ENCODE data around the gene TP53I3.
A peak's percentile ranks its signal among the peaks of the same experiment; 100 is the strongest.

Gene TP53I3

DNA sequence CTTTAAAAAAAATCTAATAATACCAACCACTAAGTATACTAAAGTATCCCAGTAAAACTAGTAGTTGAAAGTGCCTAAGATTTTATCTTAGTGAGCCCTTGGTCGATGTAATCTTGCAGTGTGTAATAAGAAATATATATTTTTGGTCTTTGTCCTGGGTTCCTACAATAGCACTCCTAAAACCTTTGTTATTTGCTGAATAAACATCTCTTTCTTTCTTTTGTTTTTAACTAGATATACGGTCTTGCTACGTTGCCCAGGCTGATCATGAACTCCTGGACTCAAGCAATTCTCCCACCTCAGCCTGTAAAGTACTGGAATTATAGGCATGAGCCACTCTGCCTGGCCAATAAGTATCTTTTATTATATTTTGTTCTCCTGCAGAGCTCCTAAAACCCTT lies 2.4 kb upstream of the TP53I3 start:
- no peak for TF ChIP-seq POLR2A (IDR thresholded peaks at IDR 0.05; ENCODE audit: extremely low read depth, insufficient read length)
- TF ChIP-seq, protein P1, sequence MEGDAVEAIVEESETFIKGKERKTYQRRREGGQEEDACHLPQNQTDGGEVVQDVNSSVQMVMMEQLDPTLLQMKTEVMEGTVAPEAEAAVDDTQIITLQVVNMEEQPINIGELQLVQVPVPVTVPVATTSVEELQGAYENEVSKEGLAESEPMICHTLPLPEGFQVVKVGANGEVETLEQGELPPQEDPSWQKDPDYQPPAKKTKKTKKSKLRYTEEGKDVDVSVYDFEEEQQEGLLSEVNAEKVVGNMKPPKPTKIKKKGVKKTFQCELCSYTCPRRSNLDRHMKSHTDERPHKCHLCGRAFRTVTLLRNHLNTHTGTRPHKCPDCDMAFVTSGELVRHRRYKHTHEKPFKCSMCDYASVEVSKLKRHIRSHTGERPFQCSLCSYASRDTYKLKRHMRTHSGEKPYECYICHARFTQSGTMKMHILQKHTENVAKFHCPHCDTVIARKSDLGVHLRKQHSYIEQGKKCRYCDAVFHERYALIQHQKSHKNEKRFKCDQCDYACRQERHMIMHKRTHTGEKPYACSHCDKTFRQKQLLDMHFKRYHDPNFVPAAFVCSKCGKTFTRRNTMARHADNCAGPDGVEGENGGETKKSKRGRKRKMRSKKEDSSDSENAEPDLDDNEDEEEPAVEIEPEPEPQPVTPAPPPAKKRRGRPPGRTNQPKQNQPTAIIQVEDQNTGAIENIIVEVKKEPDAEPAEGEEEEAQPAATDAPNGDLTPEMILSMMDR (IDR thresholded peaks at IDR 0.05; ENCODE audit: low read depth, low read length): no peak
- TF ChIP-seq, protein P2, sequence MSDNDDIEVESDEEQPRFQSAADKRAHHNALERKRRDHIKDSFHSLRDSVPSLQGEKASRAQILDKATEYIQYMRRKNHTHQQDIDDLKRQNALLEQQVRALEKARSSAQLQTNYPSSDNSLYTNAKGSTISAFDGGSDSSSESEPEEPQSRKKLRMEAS (IDR thresholded peaks at IDR 0.05; ENCODE audit: low read depth, low read length): no peak
- TF ChIP-seq MYC (IDR thresholded peaks at IDR 0.05; ENCODE audit: low read depth, low read length): no peak
- no peak overlapping the region for H3K4me3 ChIP-seq (ENCODE audit: low read depth, low read length)
- DNase-seq (ENCODE audit: low read depth): no peak

- DNase-seq (ENCODE audit: low read depth): no peak
- no peak overlapping the region for H3K4me3 ChIP-seq (ENCODE audit: low read depth, low read length)
- TF ChIP-seq, protein P2 (IDR thresholded peaks at IDR 0.05; ENCODE audit: low read depth, low read length): no peak
- TF ChIP-seq MYC (IDR thresholded peaks at IDR 0.05; ENCODE audit: low read depth, low read length) (no peak), POLR2A (IDR thresholded peaks at IDR 0.05; ENCODE audit: extremely low read depth, insufficient read length) (no peak)
These were observed 1.6 kb upstream of the TP53I3 start for GRCh38 chr2:24086241-24086640.

GRCh38 chr2:24085200-24085489 lies 511 bp upstream of the TP53I3 start:
- DNase-seq (ENCODE audit: low read depth): no peak
- H3K4me3 ChIP-seq (ENCODE audit: low read depth, low read length): no peak overlapping the region
- TF ChIP-seq POLR2A (IDR thresholded peaks at IDR 0.05; ENCODE audit: extremely low read depth, insufficient read length) (no peak), MYC (IDR thresholded peaks at IDR 0.05; ENCODE audit: low read depth, low read length) (no peak)
- TF ChIP-seq, protein P1 (IDR thresholded peaks at IDR 0.05; ENCODE audit: low read depth, low read length): no peak
- TF ChIP-seq, protein P2 (IDR thresholded peaks at IDR 0.05; ENCODE audit: low read depth, low read length): no peak

DNA sequence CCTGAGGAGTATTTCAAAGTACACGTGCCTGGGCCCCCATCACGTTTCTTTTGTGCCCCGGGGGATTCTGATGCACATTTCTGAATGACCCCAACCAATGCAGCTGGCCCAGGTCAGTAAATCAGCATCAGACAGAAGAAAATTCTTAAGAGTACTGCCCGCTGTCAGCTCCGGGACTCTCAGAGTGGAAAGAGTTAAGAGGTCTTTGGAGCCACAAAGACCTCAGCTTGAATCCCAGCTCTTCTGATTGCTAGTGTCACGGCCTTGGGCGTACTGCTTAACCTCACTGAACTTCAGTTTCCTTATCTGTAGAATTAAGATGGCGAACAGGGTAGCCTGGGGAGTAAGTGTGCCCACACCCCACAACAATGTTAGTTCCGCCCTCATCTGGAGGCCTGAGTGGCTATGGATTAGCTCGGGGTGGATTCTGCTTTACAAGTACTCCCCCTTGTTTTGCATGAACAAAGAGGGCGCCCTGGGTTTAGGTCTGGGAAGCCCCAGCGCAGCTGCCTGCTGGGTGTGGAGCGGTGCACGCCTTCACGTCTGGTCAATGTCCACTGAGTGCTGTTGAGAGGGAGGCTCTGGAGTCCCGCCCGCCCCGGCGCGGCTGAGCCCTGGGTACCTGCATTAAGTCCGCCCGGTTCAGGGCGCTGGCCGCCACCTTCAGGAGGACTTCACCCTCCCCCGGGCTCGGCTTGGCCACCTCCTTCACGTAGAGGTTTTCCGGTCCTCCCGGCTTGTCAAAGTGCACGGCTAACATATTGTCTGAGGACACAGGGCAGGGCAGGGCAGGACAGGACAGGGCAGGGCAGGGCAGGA lies 858 bp downstream of the TP53I3 start:
- peak; percentile 30 for DNase-seq (ENCODE audit: low read depth)
- no peak overlapping the region for H3K4me3 ChIP-seq (ENCODE audit: low read depth, low read length)
- no peak for TF ChIP-seq MYC (IDR thresholded peaks at IDR 0.05; ENCODE audit: low read depth, low read length)
- TF ChIP-seq, protein P2 (IDR thresholded peaks at IDR 0.05; ENCODE audit: low read depth, low read length): no peak
- TF ChIP-seq POLR2A (IDR thresholded peaks at IDR 0.05; ENCODE audit: extremely low read depth, insufficient read length): no peak
- TF ChIP-seq, protein P1 (IDR thresholded peaks at IDR 0.05; ENCODE audit: low read depth, low read length): no peak

DNA sequence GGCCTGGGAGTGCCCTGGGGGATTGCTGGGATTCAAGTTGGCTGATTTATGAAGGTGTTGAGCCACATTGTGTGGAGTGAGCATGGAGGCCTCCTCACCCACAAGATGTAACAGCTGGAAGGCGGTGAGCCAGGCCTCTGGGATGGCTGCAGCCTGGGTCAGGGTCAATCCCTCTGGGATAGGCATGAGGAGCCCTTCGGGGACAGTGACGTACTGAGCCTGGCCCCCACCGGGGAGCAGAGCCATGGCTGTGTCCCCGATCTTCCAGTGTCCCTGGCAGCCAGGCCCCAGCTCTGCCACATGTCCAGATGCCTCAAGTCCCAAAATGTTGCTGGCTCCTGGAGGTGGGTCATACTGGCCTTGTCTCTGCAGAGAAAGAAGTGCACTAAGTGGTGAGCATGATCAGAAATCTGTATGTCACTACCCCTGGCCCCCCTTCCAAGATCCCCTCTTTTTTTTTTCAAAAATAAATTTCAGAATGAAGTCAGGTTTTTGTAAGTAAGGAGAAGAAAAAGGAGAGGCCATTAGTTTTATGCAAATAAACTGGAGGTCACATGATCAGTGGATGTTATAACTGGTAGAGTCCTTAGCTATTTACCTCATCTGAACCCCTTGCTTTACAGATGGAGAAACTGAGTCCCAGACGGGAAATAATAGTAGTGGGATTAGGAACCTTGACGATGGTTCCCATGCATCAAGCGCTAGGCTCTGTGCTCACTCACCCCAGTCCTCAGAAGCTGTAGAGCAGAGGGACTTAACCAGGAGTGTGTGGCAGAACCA lies 1.7 kb downstream of the TP53I3 start:
- DNase-seq (ENCODE audit: low read depth): no peak
- TF ChIP-seq POLR2A (IDR thresholded peaks at IDR 0.05; ENCODE audit: extremely low read depth, insufficient read length) (no peak), MYC (IDR thresholded peaks at IDR 0.05; ENCODE audit: low read depth, low read length) (no peak)
- TF ChIP-seq, protein P2 (IDR thresholded peaks at IDR 0.05; ENCODE audit: low read depth, low read length): no peak
- TF ChIP-seq, protein P1 (IDR thresholded peaks at IDR 0.05; ENCODE audit: low read depth, low read length): no peak
- no peak overlapping the region for H3K4me3 ChIP-seq (ENCODE audit: low read depth, low read length)

DNA sequence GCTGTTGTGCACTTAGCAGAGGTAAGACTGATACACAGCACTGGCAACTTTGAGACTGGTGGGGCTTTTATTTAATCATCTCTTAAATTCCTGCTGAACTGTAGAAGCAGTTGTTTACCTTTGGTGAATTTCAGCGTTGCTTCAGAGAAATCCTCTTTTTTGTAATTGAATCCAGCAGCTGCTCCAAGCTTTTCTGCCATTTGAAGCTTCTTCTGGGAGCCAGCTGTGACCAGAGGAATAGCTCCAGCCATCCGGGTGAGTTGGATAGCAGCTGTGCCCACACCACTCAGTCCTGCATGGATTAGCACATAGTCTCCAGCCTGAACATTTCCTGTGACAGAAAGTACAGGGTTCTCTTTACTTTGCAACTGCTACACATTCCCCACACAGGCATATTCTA lies 3.9 kb downstream of the TP53I3 start:
- DNase-seq (ENCODE audit: low read depth): no peak
- TF ChIP-seq, protein P1 (IDR thresholded peaks at IDR 0.05; ENCODE audit: low read depth, low read length): no peak
- TF ChIP-seq MYC (IDR thresholded peaks at IDR 0.05; ENCODE audit: low read depth, low read length): no peak
- TF ChIP-seq POLR2A (IDR thresholded peaks at IDR 0.05; ENCODE audit: extremely low read depth, insufficient read length): no peak
- no peak overlapping the region for H3K4me3 ChIP-seq (ENCODE audit: low read depth, low read length)

Data from NB4 (cell line).